Transverse colon (tissue), 4 donors: Measurements from ENCODE around the gene ROMO1.

Experiments
- POLR2A ChIP-seq: fragments of 450-650 bp; IDR thresholded peaks from one replicate; pipeline ENCODE4 v1.6.1; 2016; ENCODE audit warnings: antibody characterized with exemption, mild to moderate bottlenecking, moderate library complexity
- POLR2AphosphoS5 ChIP-seq, 3 donors: sonication (generic); formaldehyde crosslinking; IDR thresholded peaks; one replicate each; pipeline ENCODE4 v1.6.1; 2016; ENCODE audit warnings: antibody characterized with exemption in 3 of 3
- TF ChIP-seq, protein P1 (sequence below), 5 experiments: fragments of 200-600 bp in 3 of 5; fragments of 450-650 bp in 2 of 5; sonication (generic) in 3 of 5; IDR thresholded peaks; 1 replicate in 2 of 5; 2 replicates in 3 of 5; pipeline ENCODE4 v1.5.1; 2016 to 2017; ENCODE audit warnings: antibody characterized with exemption in 5 of 5, inconsistent platforms in 3 of 5, mild to moderate bottlenecking in 2 of 5, moderate library complexity in 1 of 5

DNA sequence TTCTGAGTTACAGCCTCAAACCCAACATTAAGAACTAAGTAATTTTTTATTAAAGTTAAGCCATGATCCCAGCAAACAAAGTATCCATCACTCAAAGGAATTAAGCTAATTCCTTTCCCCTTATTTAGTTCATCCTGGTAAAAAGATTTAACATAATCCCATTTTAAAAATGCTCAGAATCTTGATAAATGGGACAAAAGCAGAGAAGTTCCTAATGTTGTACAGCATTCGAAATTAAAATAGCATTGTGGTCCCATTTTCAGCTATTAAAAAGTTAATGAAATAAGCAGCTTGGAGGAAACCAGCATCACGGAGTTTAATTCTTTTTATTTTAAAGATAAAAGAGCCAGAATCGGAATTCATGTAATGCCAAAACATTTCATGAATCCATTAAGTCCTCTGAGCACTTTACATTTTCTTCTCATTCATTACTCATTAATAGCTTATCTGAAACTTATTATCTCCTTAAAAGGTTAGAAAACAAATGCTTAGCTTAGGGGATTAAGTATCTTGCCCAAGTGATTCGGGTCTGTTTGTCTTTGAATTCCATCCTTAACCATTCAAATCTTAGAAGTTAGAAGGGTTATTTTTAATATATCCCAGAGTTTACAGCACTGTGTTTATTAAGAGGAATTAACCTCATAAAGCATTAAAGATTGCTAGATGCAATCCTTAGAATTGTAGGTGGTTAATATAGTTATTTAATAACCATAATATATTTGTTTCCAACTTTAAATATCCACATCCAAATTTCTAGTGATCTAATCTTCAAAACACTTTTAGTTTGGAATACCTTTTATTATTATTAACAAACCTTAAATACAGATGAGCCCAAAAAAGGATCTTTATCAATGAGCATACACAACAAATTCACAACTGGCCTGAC lies 31.6 kb downstream of the ROMO1 start:
- TF ChIP-seq POLR2AphosphoS5 (IDR thresholded peaks at IDR 0.05) (no peak), POLR2A (no peak)
- TF ChIP-seq, protein P1, sequence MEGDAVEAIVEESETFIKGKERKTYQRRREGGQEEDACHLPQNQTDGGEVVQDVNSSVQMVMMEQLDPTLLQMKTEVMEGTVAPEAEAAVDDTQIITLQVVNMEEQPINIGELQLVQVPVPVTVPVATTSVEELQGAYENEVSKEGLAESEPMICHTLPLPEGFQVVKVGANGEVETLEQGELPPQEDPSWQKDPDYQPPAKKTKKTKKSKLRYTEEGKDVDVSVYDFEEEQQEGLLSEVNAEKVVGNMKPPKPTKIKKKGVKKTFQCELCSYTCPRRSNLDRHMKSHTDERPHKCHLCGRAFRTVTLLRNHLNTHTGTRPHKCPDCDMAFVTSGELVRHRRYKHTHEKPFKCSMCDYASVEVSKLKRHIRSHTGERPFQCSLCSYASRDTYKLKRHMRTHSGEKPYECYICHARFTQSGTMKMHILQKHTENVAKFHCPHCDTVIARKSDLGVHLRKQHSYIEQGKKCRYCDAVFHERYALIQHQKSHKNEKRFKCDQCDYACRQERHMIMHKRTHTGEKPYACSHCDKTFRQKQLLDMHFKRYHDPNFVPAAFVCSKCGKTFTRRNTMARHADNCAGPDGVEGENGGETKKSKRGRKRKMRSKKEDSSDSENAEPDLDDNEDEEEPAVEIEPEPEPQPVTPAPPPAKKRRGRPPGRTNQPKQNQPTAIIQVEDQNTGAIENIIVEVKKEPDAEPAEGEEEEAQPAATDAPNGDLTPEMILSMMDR (IDR thresholded peaks at IDR 0.05): no peak
